GM18507 (cell line): Measurements from ENCODE around the gene PLEK.
"Not testable (repeated sequence)": the region's sequence is repeated elsewhere in the genome, so short reads cannot be mapped to it uniquely, and the experiment has no call there.

Experiments used
- DNase-seq: peaks from one replicate; pipeline ENCODE4 v3.0.0; 2011; ENCODE audit warnings: low read depth; ENCODE audit not compliant: insufficient read length; ENCODE audit errors: extremely low spot score
- FAIRE-seq: peaks from 2 replicates; lab custom pipeline; 2011; peaks lifted over from hg19 to GRCh38; lab: Jason Lieb, UNC

PLEK gene

GRCh38 chr2:68351997-68352396 is 13.1 kb upstream of the PLEK start:
- no peak for DNase-seq
- FAIRE-seq, result no peak

GRCh38 chr2:68352651-68353391 is 12.3 kb upstream of the PLEK start:
- DNase-seq, result no peak
- no peak for FAIRE-seq

- DNase-seq (no peak), FAIRE-seq (no peak)
These were observed 8.4 kb upstream of the PLEK start for GRCh38 chr2:68356599-68357239.

GRCh38 chr2:68357605-68358337 is 7.3 kb upstream of the PLEK start:
- DNase-seq (peak; percentile 20), FAIRE-seq (peak; percentile 47)

- FAIRE-seq (no peak), DNase-seq (no peak)
These were observed 5.2 kb upstream of the PLEK start for GRCh38 chr2:68359889-68360288.

- DNase-seq (peak; percentile 51), FAIRE-seq (peak; percentile 96)
These were observed 3.0 kb upstream of the PLEK start for GRCh38 chr2:68362069-68362468.

GRCh38 chr2:68362749-68363148 is 2.3 kb upstream of the PLEK start:
- DNase-seq (no peak), FAIRE-seq (no peak)

- FAIRE-seq, result no peak
- no peak for DNase-seq
These were observed 1.4 kb upstream of the PLEK start for GRCh38 chr2:68363721-68364120.

GRCh38 chr2:68366083-68366560 is 1.0 kb downstream of the PLEK start:
- no peak for DNase-seq
- peak; percentile 89 for FAIRE-seq

GRCh38 chr2:68367953-68368653 is 3.0 kb downstream of the PLEK start:
- no peak for DNase-seq
- no peak for FAIRE-seq

- peak; percentile 73 for FAIRE-seq
- no peak for DNase-seq
These were observed 3.7 kb downstream of the PLEK start for GRCh38 chr2:68368654-68369336.

GRCh38 chr2:68369337-68369734 is 4.3 kb downstream of the PLEK start:
- no peak for FAIRE-seq
- no peak for DNase-seq

- peak; percentile 80 for FAIRE-seq
- no peak for DNase-seq
These were observed 6.1 kb downstream of the PLEK start for GRCh38 chr2:68371138-68371537.

- FAIRE-seq (no peak), DNase-seq (no peak)
These were observed 6.5 kb downstream of the PLEK start for GRCh38 chr2:68371581-68371980.

GRCh38 chr2:68372485-68372884 is 7.4 kb downstream of the PLEK start:
- FAIRE-seq, result peak; percentile 44
- DNase-seq, result no peak

GRCh38 chr2:68374184-68374583 is 9.1 kb downstream of the PLEK start:
- DNase-seq (no peak), FAIRE-seq (peak; percentile 59)

GRCh38 chr2:68375582-68375981 is 10.5 kb downstream of the PLEK start:
- peak; percentile 5 for FAIRE-seq
- DNase-seq, result no peak

GRCh38 chr2:68377137-68377780 is 12.2 kb downstream of the PLEK start:
- FAIRE-seq, result peak; percentile 84
- no peak for DNase-seq

- not testable (repeated sequence) for DNase-seq, FAIRE-seq
These were observed 13.7 kb downstream of the PLEK start for GRCh38 chr2:68378779-68379178.
